ENCODE results near the gene SYNPO2.

GRCh38 chr4:118968005-118968404 is 79.4 kb downstream of the SYNPO2 start:
- TF ChIP-seq CTCF (IDR thresholded peaks at IDR 0.05) = no peak
- TF ChIP-seq POLR2AphosphoS5 (IDR thresholded peaks at IDR 0.05; ENCODE audit: insufficient read depth in 1 of 2, low read depth in 1 of 2) = peak in 1 of 2 donors; percentile 43

Measured in vagina (tissue), 2 donors.